ENCODE results near the gene LAPTM5. TPM values are rescaled to one million over a fixed set of nuclear protein-coding genes. Genes with fewer than 3 reads are reported as not detected.

The LAPTM5 gene
- total and polyA plus RNA-seq, 10 of the 15 experiments (the other 5 are each of a cell fraction or from before 2014, with no cell fraction given) = 24.1 to 1,034 (median 687) TPM

DNA sequence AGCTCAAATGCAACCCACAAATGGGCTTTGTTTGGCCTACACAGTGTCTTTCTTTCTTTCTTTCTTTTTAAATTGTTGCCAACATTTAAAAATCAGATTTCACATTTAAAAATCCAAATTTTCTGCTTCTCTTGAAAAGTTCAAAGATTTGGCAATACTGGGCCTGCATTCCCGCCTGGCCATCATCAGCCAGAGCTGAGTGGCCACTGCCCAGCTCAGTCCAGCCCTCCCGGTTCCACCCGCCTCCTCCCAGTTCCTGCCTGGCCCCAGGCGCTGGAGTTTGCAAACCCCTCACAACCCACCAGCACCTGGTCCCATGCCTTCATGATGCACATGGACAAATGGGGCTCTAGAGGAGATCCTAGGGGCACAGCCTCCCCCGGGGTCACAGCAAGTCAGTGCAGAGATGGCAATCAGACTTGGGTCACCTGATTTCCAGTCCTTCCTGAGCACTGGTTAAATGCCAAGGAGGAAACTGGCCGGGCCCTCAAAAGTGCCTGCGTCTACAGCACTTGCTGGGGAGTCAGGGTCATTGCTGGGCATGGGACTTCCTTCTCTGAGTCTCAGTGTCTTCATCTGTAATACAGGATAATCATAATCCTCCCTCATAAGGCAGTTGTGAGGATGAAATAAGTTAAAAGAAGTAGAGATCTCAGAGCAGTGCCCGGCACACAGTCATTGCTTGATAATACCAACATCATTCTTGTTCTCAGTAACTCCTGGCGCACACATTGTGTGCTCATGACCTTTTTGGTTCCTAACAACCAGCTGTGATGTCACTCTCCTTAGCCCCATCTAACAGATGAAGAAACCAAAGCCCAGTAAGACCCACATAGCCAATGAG lies 41.0 kb upstream of the LAPTM5 start:
- no peak overlapping the region for H3K27ac ChIP-seq (ENCODE audit: control insufficient read depth, insufficient read depth)
- TF ChIP-seq EGR1 (IDR thresholded peaks at IDR 0.05; ENCODE audit: borderline replicate concordance in 1 of 2, low read depth in 2 of 2, low read length in 2 of 2) (no peak), HDAC2 (IDR thresholded peaks at IDR 0.05) (no peak), MTA3 (IDR thresholded peaks at IDR 0.05; ENCODE audit: borderline replicate concordance, low read length) (no peak), CHD4 (IDR thresholded peaks at IDR 0.05) (no peak), GATAD2B (conservative IDR thresholded peaks at IDR 0.05; ENCODE audit: low read depth) (no peak), ZNF384 (IDR thresholded peaks at IDR 0.05; ENCODE audit: borderline replicate concordance, low read depth, low read length) (no peak)
- TF ChIP-seq, protein P1, sequence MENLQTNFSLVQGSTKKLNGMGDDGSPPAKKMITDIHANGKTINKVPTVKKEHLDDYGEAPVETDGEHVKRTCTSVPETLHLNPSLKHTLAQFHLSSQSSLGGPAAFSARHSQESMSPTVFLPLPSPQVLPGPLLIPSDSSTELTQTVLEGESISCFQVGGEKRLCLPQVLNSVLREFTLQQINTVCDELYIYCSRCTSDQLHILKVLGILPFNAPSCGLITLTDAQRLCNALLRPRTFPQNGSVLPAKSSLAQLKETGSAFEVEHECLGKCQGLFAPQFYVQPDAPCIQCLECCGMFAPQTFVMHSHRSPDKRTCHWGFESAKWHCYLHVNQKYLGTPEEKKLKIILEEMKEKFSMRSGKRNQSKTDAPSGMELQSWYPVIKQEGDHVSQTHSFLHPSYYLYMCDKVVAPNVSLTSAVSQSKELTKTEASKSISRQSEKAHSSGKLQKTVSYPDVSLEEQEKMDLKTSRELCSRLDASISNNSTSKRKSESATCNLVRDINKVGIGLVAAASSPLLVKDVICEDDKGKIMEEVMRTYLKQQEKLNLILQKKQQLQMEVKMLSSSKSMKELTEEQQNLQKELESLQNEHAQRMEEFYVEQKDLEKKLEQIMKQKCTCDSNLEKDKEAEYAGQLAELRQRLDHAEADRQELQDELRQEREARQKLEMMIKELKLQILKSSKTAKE (IDR thresholded peaks at IDR 0.05; ENCODE audit: low read depth, poor library complexity, severe bottlenecking) = no peak
- no peaks in the 10 kb centered on the region for H3K36me3 ChIP-seq (ENCODE audit: control insufficient read depth in 2 of 2, insufficient read depth in 2 of 2, low read length in 1 of 2)
- H3K27me3 ChIP-seq (replicated peaks in 1 of 2; ENCODE audit: control insufficient read depth in 2 of 2, insufficient read depth in 2 of 2, low read length in 1 of 2) = no peaks in the 10 kb centered on the region; a peak in 3 of 4 replicates
- H2AFZ ChIP-seq (ENCODE audit: control insufficient read depth, low read depth, low read length) = no peak overlapping the region
- H3K4me3 ChIP-seq = no peak overlapping the region
- CTCF ChIA-PET = interaction anchor here (2.2 to 12.3 kb wide), 2 partner anchors 79 to 114 kb away, joined by 12 to 303 read pairs; no protein-coding TSS in a partner anchor
- RAD21 ChIA-PET (ENCODE audit: unreplicated experiment) = interaction anchor here (9.1 kb wide), 1 partner anchor 114 kb away, joined by 154 read pairs; no protein-coding TSS in a partner anchor
- H3K9me3 ChIP-seq (replicated peaks; ENCODE audit: control insufficient read depth, insufficient read depth, low read length) = no peaks in the 10 kb centered on the region
- H4K20me1 ChIP-seq (ENCODE audit: control insufficient read depth, insufficient read depth) = no peaks in the 10 kb centered on the region
- SMC1A ChIA-PET (ENCODE audit: uncharacterized antibody, unreplicated experiment) = interaction anchor here (0.7 to 4.8 kb wide), 4 partner anchors 19 to 122 kb away, joined by 3 to 18 read pairs (median 4); no protein-coding TSS in a partner anchor
- H3K4me1 ChIP-seq (ENCODE audit: control insufficient read depth, insufficient read depth, low read length) = no peaks in the 10 kb centered on the region
- H3K4me2 ChIP-seq (ENCODE audit: control insufficient read depth, insufficient read depth) = no peak overlapping the region
- no TSS peak for BruUV-seq (replicated peaks)
- intact Hi-C loops (cut with micrococcal nuclease; ENCODE audit: unreplicated experiment) (no loop called here), in situ Hi-C loops (cut with MboI) (no loop called here)
- POLR2A ChIA-PET = interaction anchor here (1.3 kb wide), 1 partner anchor 130 kb away, joined by 3 read pairs; no protein-coding TSS in a partner anchor
- ATAC-seq = no peak
- DNase-seq (ENCODE audit: low read depth, low spot score) = no peak
- H3K9ac ChIP-seq (ENCODE audit: control insufficient read depth, insufficient read depth, low read length) = no peak overlapping the region
- H3K79me2 ChIP-seq (ENCODE audit: control insufficient read depth, insufficient read depth, low read length) = no peaks in the 10 kb centered on the region
- no peak for FAIRE-seq
- WGBS (ENCODE audit: insufficient coverage, insufficient replicate concordance, low lambda C conversion rate, missing lambda C conversion rate) = 45% methylated on average over 9 of the region's 9 CpGs

Measured in GM12878 (cell line).